SU-DHL-6 (cell line): ENCODE measurements around the gene DHRS11.

ENCODE experiments used
- H2AFZ ChIP-seq: fragments of 200-600 bp; sonication (generic); 2 replicates; pipeline ENCODE4 v1.6.1; 2014; ENCODE audit warnings: low read depth, mild to moderate bottlenecking, moderate library complexity, mixed read lengths, antibody characterized with exemption, low read length; ENCODE audit not compliant: severe bottlenecking
- H3F3A ChIP-seq: fragments of 200-600 bp; shearing (Covaris generic); 2 replicates; pipeline ENCODE4 v1.6.0; 2016; ENCODE audit warnings: antibody characterized with exemption, mild to moderate bottlenecking; ENCODE audit not compliant: insufficient read depth
- H3K27ac ChIP-seq: fragments of 200-600 bp; sonication (generic); 2 replicates; pipeline ENCODE4 v1.5.1; 2016; ENCODE audit warnings: low read depth, mild to moderate bottlenecking, low read length, moderate library complexity, mixed read lengths
- H3K27me3 ChIP-seq: fragments of 200-600 bp; sonication (generic), shearing (Covaris generic); 2 replicates; pipeline ENCODE4 v1.6.0; 2014; ENCODE audit warnings: mild to moderate bottlenecking, low read length
- H3K36me3 ChIP-seq: fragments of 200-600 bp; sonication (generic); 2 replicates; pipeline ENCODE4 v1.6.1; 2014; ENCODE audit warnings: mild to moderate bottlenecking, low read length, mixed read lengths
- H3K4me2 ChIP-seq: fragments of 300-600, 200-600 bp; shearing (Covaris generic), sonication (generic); 2 replicates; pipeline ENCODE4 v1.6.0; 2014; ENCODE audit warnings: low read length, low read depth, mild to moderate bottlenecking; ENCODE audit not compliant: poor library complexity, severe bottlenecking
- H3K4me3 ChIP-seq: fragments of 200-600 bp; sonication (generic); 2 replicates; pipeline ENCODE4 v1.5.1; 2014; ENCODE audit warnings: antibody characterized with exemption, low read length, mild to moderate bottlenecking, mixed read lengths; ENCODE audit not compliant: insufficient read depth, poor library complexity, severe bottlenecking
- H3K79me2 ChIP-seq: fragments of 200-600 bp; sonication (generic); 2 replicates; pipeline ENCODE4 v1.6.1; 2014; ENCODE audit warnings: mild to moderate bottlenecking, low read length, moderate library complexity; ENCODE audit not compliant: insufficient read depth
- H3K9ac ChIP-seq: fragments of 200-600 bp; sonication (generic); 2 replicates; pipeline ENCODE4 v1.7.0; 2014; ENCODE audit warnings: mild to moderate bottlenecking, low read length
- H3K9me2 ChIP-seq: fragments of 200-600 bp; sonication (generic); replicated peaks from 2 replicates; pipeline ENCODE4 v1.6.1; 2014; ENCODE audit warnings: low read length; ENCODE audit not compliant: insufficient read depth
- H3K9me3 ChIP-seq: fragments of 200-600 bp; sonication (generic); 2 replicates; pipeline ENCODE4 v1.6.1; 2014; ENCODE audit warnings: low read length, mixed read lengths; ENCODE audit not compliant: insufficient read depth
- H4K20me1 ChIP-seq: fragments of 200-600 bp; sonication (generic); 2 replicates; pipeline ENCODE4 v1.6.1; 2014; ENCODE audit warnings: low read depth, mild to moderate bottlenecking, antibody characterized with exemption, low read length, moderate library complexity, mixed read lengths
- CTCF ChIP-seq: fragments of 200-600 bp; sonication (generic); IDR thresholded peaks from one replicate; pipeline ENCODE4 v1.5.1; 2017; ENCODE audit warnings: antibody characterized with exemption, mild to moderate bottlenecking, low read length, moderate library complexity; ENCODE audit not compliant: insufficient read depth, poor library complexity, severe bottlenecking
- EZH2phosphoT487 ChIP-seq: fragments of 200-600 bp; sonication (generic), shearing (Covaris generic); conservative IDR thresholded peaks from 2 replicates; pipeline ENCODE4 v1.6.1; 2018; ENCODE audit warnings: mild to moderate bottlenecking, antibody characterized with exemption, low read length, moderate library complexity, mixed read lengths

DHRS11 gene

GRCh38 chr17:36647636-36648035, 56.0 kb downstream of the DHRS11 start:
- TF ChIP-seq EZH2phosphoT487 (no peak), CTCF (no peak)
- Histone ChIP-seq H2AFZ (no peak overlapping the region), H3K9ac (no peak overlapping the region), H3K36me3 (no peaks in the 10 kb centered on the region), H3K79me2 (no peaks in the 10 kb centered on the region), H3K9me2 (no peaks in the 10 kb centered on the region), H3K27ac (no peak overlapping the region), H3F3A (no peaks in the 10 kb centered on the region), H4K20me1 (no peaks in the 10 kb centered on the region), H3K4me3 (no peak overlapping the region), H3K27me3 (no peaks in the 10 kb centered on the region), H3K4me2 (no peak overlapping the region), H3K9me3 (no peaks in the 10 kb centered on the region)

GRCh38 chr17:36650096-36650775, 58.6 kb downstream of the DHRS11 start:
- Histone ChIP-seq H3K9me2 (no peaks in the 10 kb centered on the region), H3K27ac (no peak overlapping the region), H3K27me3 (no peaks in the 10 kb centered on the region), H2AFZ (no peak overlapping the region), H3K36me3 (no peaks in the 10 kb centered on the region), H3K9ac (no peak overlapping the region), H3K4me3 (no peak overlapping the region), H4K20me1 (no peaks in the 10 kb centered on the region), H3K79me2 (no peaks in the 10 kb centered on the region), H3K9me3 (no peaks in the 10 kb centered on the region), H3F3A (no peaks in the 10 kb centered on the region), H3K4me2 (no peak overlapping the region)
- no peak for TF ChIP-seq CTCF
- no peak for TF ChIP-seq EZH2phosphoT487
